ENCODE data around the gene FNDC7.
"Not testable (repeated sequence)": the region's sequence is repeated elsewhere in the genome, so short reads cannot be mapped to it uniquely, and the experiment has no call there.

Gene FNDC7

GRCh38 chr1:108745980-108746381, 33.3 kb downstream of the FNDC7 start:
- DNase-seq, result no peak

- peak; percentile 100 for DNase-seq
These were observed 33.9 kb downstream of the FNDC7 start, which contains the start of gene STXBP3 for GRCh38 chr1:108746382-108747170. Gene STXBP3, plus strand, starts transcription at chr1:108746674. Its CDS starts 64 bp downstream, at chr1:108746738.

GRCh38 chr1:108747171-108747850, 34.6 kb downstream of the FNDC7 start:
- peak; percentile 25 for DNase-seq

- DNase-seq, result no peak
These were observed 35.2 kb downstream of the FNDC7 start for GRCh38 chr1:108747898-108748297.

- DNase-seq, result no peak
These were observed 36.4 kb downstream of the FNDC7 start for GRCh38 chr1:108749081-108749480.

- no peak for DNase-seq
These were observed 37.9 kb downstream of the FNDC7 start for GRCh38 chr1:108750476-108751181.

GRCh38 chr1:108753363-108753762, 40.7 kb downstream of the FNDC7 start:
- DNase-seq, result no peak

GRCh38 chr1:108758796-108759195, 46.1 kb downstream of the FNDC7 start:
- DNase-seq, result no peak

- no peak for DNase-seq
These were observed 54.4 kb downstream of the FNDC7 start for GRCh38 chr1:108767115-108767514.

- no peak for DNase-seq
These were observed 55.0 kb downstream of the FNDC7 start for GRCh38 chr1:108767708-108768107.

- no peak for DNase-seq
These were observed 65.1 kb downstream of the FNDC7 start for GRCh38 chr1:108777839-108778238.

GRCh38 chr1:108779455-108779854, 66.7 kb downstream of the FNDC7 start:
- no peak for DNase-seq

- no peak for DNase-seq
These were observed 68.3 kb downstream of the FNDC7 start for GRCh38 chr1:108780937-108781574.

GRCh38 chr1:108781575-108781944, 68.9 kb downstream of the FNDC7 start:
- DNase-seq, result not testable (repeated sequence)

- DNase-seq, result no peak
These were observed 72.6 kb downstream of the FNDC7 start for GRCh38 chr1:108785264-108785663.

- no peak for DNase-seq
These were observed 73.2 kb downstream of the FNDC7 start for GRCh38 chr1:108785880-108786279.

- DNase-seq, result no peak
These were observed 79.1 kb downstream of the FNDC7 start for GRCh38 chr1:108791790-108792189.

All from activated naive CD4-positive, alpha-beta T cell treated with Interleukin-2 at 50 U/mL for 16 hours (primary cell).